Stimulated activated CD4-positive, alpha-beta T cell treated with anti-CD3 and anti-CD28 coated beads, Interleukin-4, amount 100 ng/mL, for 4 hours (primary cell): ENCODE data around the gene AKR1C1.
"Not testable (repeated sequence)": the region's sequence is repeated elsewhere in the genome, so short reads cannot be mapped to it uniquely, and the experiment has no call there.

Experiments used
- DNase-seq, 2 experiments: peaks; one replicate each; pipeline ENCODE4 v3.0.0-alpha.2; 2020

Gene AKR1C1

GRCh38 chr10:5019770-5020612 is 56.8 kb downstream of the AKR1C1 start:
- not testable (repeated sequence) for DNase-seq

- DNase-seq: not testable (repeated sequence)
Measured at GRCh38 chr10:5021624-5022290, 58.5 kb downstream of the AKR1C1 start.

- DNase-seq: no peak
Measured at GRCh38 chr10:5023177-5023805, 60.1 kb downstream of the AKR1C1 start.

- DNase-seq: not testable (repeated sequence)
Measured at GRCh38 chr10:5025461-5025881, 62.3 kb downstream of the AKR1C1 start.

GRCh38 chr10:5030989-5031388 is 67.8 kb downstream of the AKR1C1 start:
- no peak for DNase-seq

GRCh38 chr10:5031588-5031987 is 68.4 kb downstream of the AKR1C1 start:
- DNase-seq: not testable (repeated sequence)

- DNase-seq: not testable (repeated sequence)
Measured at GRCh38 chr10:5032444-5032843, 69.2 kb downstream of the AKR1C1 start.
